MCF 10A (cell line): ENCODE results near the gene TUBA1C. TPM values are rescaled to one million over a fixed set of nuclear protein-coding genes. Genes with fewer than 3 reads are reported as not detected.

ENCODE experiments used
- BruUV-seq: library from RNA; stranded (reverse); fragments of 400-500 nt; replicated peaks from 2 replicates; lab custom pipeline; 2021; lab: Mats Ljungman, UMichigan
- CTCF ChIA-PET: fragments of 300-600 bp; sonication (Branson Sonifier 250); formaldehyde crosslinking; extraction: SDS; loops from one replicate; lab custom pipeline; 2021; ENCODE audit warnings: antibody characterized with exemption, inconsistent platforms; lab: Yijun Ruan, JAX
- POLR2A ChIA-PET: fragments of 300-600, 350-650 bp; sonication (Branson Sonifier 250); formaldehyde crosslinking; extraction: SDS; loops from one replicate; lab custom pipeline; 2020; ENCODE audit warnings: antibody characterized with exemption, inconsistent platforms; lab: Yijun Ruan, JAX
- DNase-seq: peaks from one replicate; pipeline ENCODE4 v3.0.0-alpha.2; 2018; ENCODE audit not compliant: unreplicated experiment
- H3K27ac Mint-ChIP-seq: one replicate; pipeline ENCODE4 v1.8.0; 2022; ENCODE audit warnings: mild to moderate bottlenecking, low read depth, mixed read lengths; ENCODE audit not compliant: unreplicated experiment
- H3K27me3 Mint-ChIP-seq: one replicate; pipeline ENCODE4 v1.8.0; 2022; ENCODE audit warnings: mixed read lengths; ENCODE audit not compliant: insufficient read depth, unreplicated experiment
- H3K36me3 Mint-ChIP-seq: one replicate; pipeline ENCODE4 v1.8.0; 2022; ENCODE audit warnings: mild to moderate bottlenecking, moderate library complexity, mixed read lengths; ENCODE audit not compliant: insufficient read depth, unreplicated experiment
- H3K4me1 Mint-ChIP-seq: one replicate; pipeline ENCODE4 v1.8.0; 2022; ENCODE audit warnings: mixed read lengths; ENCODE audit not compliant: insufficient read depth, unreplicated experiment
- H3K4me3 Mint-ChIP-seq: one replicate; pipeline ENCODE4 v1.8.0; 2022; ENCODE audit warnings: mild to moderate bottlenecking, moderate library complexity, mixed read lengths; ENCODE audit not compliant: unreplicated experiment
- H3K9me3 Mint-ChIP-seq: one replicate; pipeline ENCODE4 v1.8.0; 2022; ENCODE audit warnings: mixed read lengths; ENCODE audit not compliant: unreplicated experiment
- intact Hi-C: fragments of 100-400 bp; cut with micrococcal nuclease; formaldehyde crosslinking; loops from 2 replicates; pipeline ENCODE4 v1.14.1; 2022
- total RNA-seq: library from RNA; stranded (reverse); gene quantifications from 2 replicates; pipeline ENCODE4 v1.2.3, GENCODE V29; 2022
- TF ChIP-seq, protein P1 (sequence below): fragments of 200-600 bp; IDR thresholded peaks from one replicate; pipeline ENCODE4 v1.8.0; 2022; ENCODE audit warnings: antibody characterized with exemption, mild to moderate bottlenecking; ENCODE audit not compliant: unreplicated experiment

TUBA1C gene
- total RNA-seq, 1 experiment from 2014 or later, result 303 TPM

DNA sequence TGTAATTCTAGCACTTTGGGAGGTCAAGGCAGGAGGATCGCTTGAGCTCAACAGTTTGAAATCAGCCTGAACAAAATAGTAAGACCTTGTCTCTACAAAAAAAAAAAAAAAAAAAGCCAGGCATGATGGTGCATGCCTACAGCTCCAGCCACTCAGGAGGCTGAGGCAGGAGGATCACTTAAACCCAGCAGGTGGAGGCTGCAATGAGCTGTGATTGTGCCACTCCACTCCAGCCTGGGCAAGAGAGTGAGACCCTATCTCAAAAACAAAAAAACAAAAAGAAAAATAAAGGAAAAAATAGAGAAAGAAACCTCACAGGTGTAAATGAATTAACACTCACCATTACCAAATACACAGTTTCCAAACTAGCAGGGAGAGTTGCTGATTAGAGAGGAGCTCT, 41.8 kb upstream of the TUBA1C start:
- H3K27ac Mint-ChIP-seq, result no peak overlapping the region
- H3K36me3 Mint-ChIP-seq, result no peaks in the 10 kb centered on the region
- no peaks in the 10 kb centered on the region for H3K9me3 Mint-ChIP-seq
- DNase-seq, result no peak
- ChIA-PET POLR2A (interaction anchor here (1.3 to 2.6 kb wide), 2 partner anchors 11 to 19 kb away, joined by 3 to 7 read pairs; no protein-coding TSS in a partner anchor), CTCF (interaction anchor here (0.6 to 5.7 kb wide), 4 partner anchors 11 to 165 kb away, joined by 3 to 30 read pairs (median 6); no protein-coding TSS in a partner anchor)
- TF ChIP-seq, protein P1, sequence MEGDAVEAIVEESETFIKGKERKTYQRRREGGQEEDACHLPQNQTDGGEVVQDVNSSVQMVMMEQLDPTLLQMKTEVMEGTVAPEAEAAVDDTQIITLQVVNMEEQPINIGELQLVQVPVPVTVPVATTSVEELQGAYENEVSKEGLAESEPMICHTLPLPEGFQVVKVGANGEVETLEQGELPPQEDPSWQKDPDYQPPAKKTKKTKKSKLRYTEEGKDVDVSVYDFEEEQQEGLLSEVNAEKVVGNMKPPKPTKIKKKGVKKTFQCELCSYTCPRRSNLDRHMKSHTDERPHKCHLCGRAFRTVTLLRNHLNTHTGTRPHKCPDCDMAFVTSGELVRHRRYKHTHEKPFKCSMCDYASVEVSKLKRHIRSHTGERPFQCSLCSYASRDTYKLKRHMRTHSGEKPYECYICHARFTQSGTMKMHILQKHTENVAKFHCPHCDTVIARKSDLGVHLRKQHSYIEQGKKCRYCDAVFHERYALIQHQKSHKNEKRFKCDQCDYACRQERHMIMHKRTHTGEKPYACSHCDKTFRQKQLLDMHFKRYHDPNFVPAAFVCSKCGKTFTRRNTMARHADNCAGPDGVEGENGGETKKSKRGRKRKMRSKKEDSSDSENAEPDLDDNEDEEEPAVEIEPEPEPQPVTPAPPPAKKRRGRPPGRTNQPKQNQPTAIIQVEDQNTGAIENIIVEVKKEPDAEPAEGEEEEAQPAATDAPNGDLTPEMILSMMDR, result no peak
- H3K4me1 Mint-ChIP-seq, result peaks cover 7% of the 10 kb centered on the region
- intact Hi-C loops, result no loop called here
- H3K27me3 Mint-ChIP-seq, result no peaks in the 10 kb centered on the region
- no peak overlapping the region for H3K4me3 Mint-ChIP-seq
- BruUV-seq, result no TSS peak

DNA sequence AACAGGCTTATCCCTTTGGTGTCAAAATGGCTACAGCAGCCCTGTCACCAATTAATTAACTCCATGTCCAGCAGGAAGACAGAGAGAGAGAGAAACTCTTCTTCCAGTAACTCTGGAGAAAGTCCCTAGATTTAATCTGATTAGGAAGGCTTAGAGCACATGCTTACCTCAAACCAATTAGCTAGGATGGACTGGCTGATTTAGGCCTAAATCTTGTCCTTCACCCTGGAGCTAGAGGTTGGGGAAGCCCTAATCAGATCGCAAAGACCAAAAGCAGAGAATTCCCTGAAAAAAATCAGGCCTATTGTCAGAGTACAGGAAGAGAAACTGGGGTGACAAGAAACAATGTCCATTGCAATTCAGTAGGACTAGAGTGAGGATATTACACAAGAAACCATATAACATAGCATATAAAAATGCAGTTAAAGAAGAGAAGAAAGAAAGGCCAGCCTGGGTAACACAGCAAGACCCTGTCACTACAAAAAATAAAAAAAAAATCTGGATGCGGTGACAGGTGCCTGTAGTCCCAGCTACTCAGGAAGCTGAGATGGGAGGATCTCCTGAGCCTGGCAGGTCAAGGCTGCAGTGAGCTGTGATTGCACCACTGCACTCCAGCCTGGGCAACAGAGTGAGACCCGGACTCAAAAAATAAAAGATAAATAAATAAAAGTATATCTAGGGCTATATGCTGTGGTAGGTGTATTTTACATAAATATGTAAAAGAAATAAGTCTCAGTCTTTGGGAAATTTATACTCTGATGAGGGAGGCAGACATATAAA, 41.1 kb upstream of the TUBA1C start:
- no peak overlapping the region for H3K27ac Mint-ChIP-seq
- H3K27me3 Mint-ChIP-seq, result no peaks in the 10 kb centered on the region
- no peaks in the 10 kb centered on the region for H3K36me3 Mint-ChIP-seq
- peaks cover 7% of the 10 kb centered on the region for H3K4me1 Mint-ChIP-seq
- TF ChIP-seq, protein P1, result no peak
- ChIA-PET CTCF (interaction anchor here (0.6 to 5.7 kb wide), 3 partner anchors 10 to 251 kb away, joined by 4 to 30 read pairs (median 10); no protein-coding TSS in a partner anchor), POLR2A (interaction anchor here (0.7 to 2.6 kb wide), 4 partner anchors 10 to 43 kb away, joined by 3 to 7 read pairs (median 4); no protein-coding TSS in a partner anchor)
- intact Hi-C loops, result no loop called here
- BruUV-seq, result no TSS peak
- DNase-seq, result no peak
- H3K4me3 Mint-ChIP-seq, result no peak overlapping the region
- no peaks in the 10 kb centered on the region for H3K9me3 Mint-ChIP-seq

DNA sequence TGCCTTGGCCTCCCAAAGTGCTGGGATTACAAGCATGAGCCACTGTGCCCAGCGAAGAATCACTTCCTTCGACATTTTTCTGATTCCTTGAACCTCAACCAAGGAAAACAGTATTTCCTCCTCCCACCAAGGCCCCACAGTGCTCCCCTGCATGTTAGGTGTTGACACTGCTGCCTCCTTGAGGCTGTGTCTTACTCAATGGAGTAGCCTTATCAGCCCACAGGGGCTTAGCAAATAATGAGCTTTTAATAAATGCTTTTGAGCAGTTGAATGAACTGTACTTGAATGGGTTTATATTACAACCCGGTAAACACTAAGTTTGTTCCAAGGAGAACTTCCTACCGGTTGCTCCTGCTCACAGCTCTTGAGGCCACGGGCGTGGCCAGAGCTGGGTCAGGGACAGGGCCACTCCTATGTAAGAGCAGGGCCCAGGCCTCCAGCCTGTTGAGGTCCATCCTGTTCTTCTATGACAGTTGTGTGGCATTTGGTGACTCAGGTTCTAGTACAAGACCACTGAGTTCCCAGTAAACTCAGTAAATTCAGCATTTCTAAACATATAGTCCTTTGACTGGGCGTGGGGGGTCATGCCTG, 39.2 kb upstream of the TUBA1C start:
- no peak overlapping the region for H3K4me3 Mint-ChIP-seq
- BruUV-seq, result no TSS peak
- DNase-seq, result peak; percentile 31
- intact Hi-C loops, result no loop called here
- ChIA-PET POLR2A (interaction anchor here (1.3 kb wide), 1 partner anchor 94 kb away, joined by 3 read pairs; the partner anchor contains the start of gene TUBA1B), CTCF (interaction anchor here (0.6 to 5.7 kb wide), 4 partner anchors 9 to 617 kb away, joined by 3 to 30 read pairs (median 7); partner anchors contain the start of gene BCDIN3D)
- H3K36me3 Mint-ChIP-seq, result no peaks in the 10 kb centered on the region
- no peaks in the 10 kb centered on the region for H3K9me3 Mint-ChIP-seq
- peaks cover 12% of the 10 kb centered on the region for H3K4me1 Mint-ChIP-seq
- H3K27me3 Mint-ChIP-seq, result no peaks in the 10 kb centered on the region
- TF ChIP-seq, protein P1, result no peak
- no peak overlapping the region for H3K27ac Mint-ChIP-seq

DNA sequence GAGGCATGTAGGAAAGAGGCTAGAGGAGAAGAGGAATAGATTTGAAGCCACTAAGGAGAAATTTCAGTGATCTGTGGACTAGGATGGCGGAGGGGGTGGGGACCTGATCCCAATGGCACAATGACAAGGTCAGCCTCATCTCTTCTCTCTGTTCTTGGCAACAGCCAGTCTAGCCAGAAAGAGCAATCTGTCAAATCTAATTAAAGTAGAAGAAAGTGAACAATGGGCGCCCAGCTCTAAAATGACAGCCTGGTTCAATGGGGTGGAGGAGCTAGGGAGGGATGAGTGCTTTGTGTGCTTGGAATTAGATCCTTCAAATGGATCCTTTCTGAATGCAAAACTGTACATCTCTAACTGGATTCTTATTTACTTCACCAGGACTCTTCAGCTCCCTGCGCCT, 37.2 kb upstream of the TUBA1C start:
- H3K9me3 Mint-ChIP-seq, result no peaks in the 10 kb centered on the region
- no peak overlapping the region for H3K27ac Mint-ChIP-seq
- ChIA-PET POLR2A (no interaction called here), CTCF (interaction anchor here (1.1 to 1.2 kb wide), 2 partner anchors 9 to 98 kb away, joined by 3 to 4 read pairs; no protein-coding TSS in a partner anchor)
- TF ChIP-seq, protein P1, result no peak
- H3K4me3 Mint-ChIP-seq, result no peak overlapping the region
- DNase-seq, result no peak
- no peaks in the 10 kb centered on the region for H3K27me3 Mint-ChIP-seq
- peaks cover 7% of the 10 kb centered on the region for H3K4me1 Mint-ChIP-seq
- intact Hi-C loops, result no loop called here
- no peaks in the 10 kb centered on the region for H3K36me3 Mint-ChIP-seq
- no TSS peak for BruUV-seq
